Testis (tissue), 2 donors: ENCODE measurements around the gene STIP1.

Experiments used
- CTCF ChIP-seq, 3 experiments: fragments of 450-650 bp in 2 of 3; fragments of 200-600 bp in 1 of 3; sonication (generic) in 1 of 3; IDR thresholded peaks; one replicate each; pipeline ENCODE4 v1.5.1; 2016 to 2019; ENCODE audit warnings: antibody characterized with exemption in 3 of 3, mild to moderate bottlenecking in 2 of 3, moderate library complexity in 1 of 3
- POLR2A ChIP-seq: fragments of 450-650 bp; IDR thresholded peaks from one replicate; pipeline ENCODE4 v1.6.1; 2017; ENCODE audit warnings: antibody characterized with exemption, mild to moderate bottlenecking, moderate library complexity

DNA sequence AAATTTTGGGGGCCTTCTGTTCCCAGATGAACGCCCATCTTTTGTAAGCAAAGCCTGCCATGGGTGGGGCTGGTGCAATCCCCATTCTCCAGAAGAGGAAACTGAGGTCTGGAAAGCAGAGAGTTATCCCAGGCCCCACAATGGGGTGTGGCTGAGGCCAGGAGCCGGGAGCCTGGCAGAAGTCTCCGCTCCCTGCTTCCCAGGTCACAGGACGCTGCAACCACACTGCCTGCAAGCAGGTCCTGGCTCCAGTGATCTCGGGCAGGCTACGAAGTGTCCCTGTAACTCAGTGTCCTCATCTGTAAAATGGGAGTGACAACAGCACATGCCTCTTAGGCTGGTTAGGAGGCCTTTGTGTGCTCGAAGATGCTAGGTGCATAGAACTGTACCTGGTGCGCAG lies 67.1 kb downstream of the STIP1 start:
- TF ChIP-seq CTCF (IDR thresholded peaks at IDR 0.05) (no peak), POLR2A (no peak)
